K562 (cell line): ENCODE results near the gene ZDHHC24. TPM values are rescaled to one million over a fixed set of nuclear protein-coding genes. Genes with fewer than 3 reads are reported as not detected.

Source experiments
- ATAC-seq: fragments of 200-7000 bp; cut with Tn5 transposase; 3 replicates; pipeline ENCODE4 v1.9.1; 2020; ENCODE audit warnings: moderate library complexity
- BruUV-seq: library from RNA; stranded (reverse); fragments of 400-500 nt; replicated peaks from 2 replicates; lab custom pipeline; 2021; lab: Mats Ljungman, UMichigan
- CTCF ChIA-PET: fragments of 300-600 bp; formaldehyde crosslinking; extraction: SDS; loops from one replicate; lab custom pipeline; 2021; ENCODE audit warnings: low intra/inter-chr PET ratio; lab: Yijun Ruan, JAX
- POLR2A ChIA-PET: fragments of 300-600, 350-650 bp; sonication (Branson Sonifier 250); formaldehyde crosslinking; extraction: SDS; loops from one replicate; lab custom pipeline; 2021; ENCODE audit warnings: antibody characterized with exemption, inconsistent platforms; lab: Yijun Ruan, JAX
- DNase-seq, 4 experiments: peaks; one replicate each; pipeline versions ENCODE4 v3.0.0 to v3.0.0-alpha.2; 2011 to 2018; ENCODE audit warnings: low spot score in 3 of 4, mixed read lengths in 3 of 4; ENCODE audit errors: extremely low read depth in 1 of 4
- FAIRE-seq: peaks from 2 replicates; lab custom pipeline; 2011; peaks lifted over from hg19 to GRCh38; lab: Jason Lieb, UNC
- H2AFZ ChIP-seq: 2 replicates; pipeline ENCODE4 v1.6.0; 2011; ENCODE audit warnings: low read depth, low read length, control low read depth, inconsistent platforms
- H3K27ac ChIP-seq: fragments of 200-600 bp; 3 replicates; pipeline ENCODE4 v1.8.0; 2011; ENCODE audit warnings: low read depth, mild to moderate bottlenecking, control low read depth, inconsistent platforms, low read length, moderate library complexity, mixed read lengths; ENCODE audit errors: extremely low read depth
- H3K27me3 ChIP-seq, 2 experiments: fragments of 300-600 bp in 1 of 2; 2 replicates in 1 of 2; 3 replicates in 1 of 2; pipeline versions ENCODE4 v1.6.0 to v1.8.0; 2011; ENCODE audit warnings: inconsistent platforms in 2 of 2, low read length in 2 of 2, mild to moderate bottlenecking in 1 of 2, mixed read lengths in 1 of 2, moderate library complexity in 1 of 2; ENCODE audit not compliant: control insufficient read depth in 2 of 2, insufficient read depth in 2 of 2
- H3K36me3 ChIP-seq: fragments of 300-600 bp; 3 replicates; pipeline ENCODE4 v1.8.0; 2011; ENCODE audit warnings: mild to moderate bottlenecking, low read length, inconsistent platforms; ENCODE audit not compliant: control insufficient read depth, insufficient read depth
- H3K4me1 ChIP-seq, 2 experiments: fragments of 200-600 bp in 1 of 2; replicated peaks in 1 of 2; 2 replicates in 1 of 2; 3 replicates in 1 of 2; pipeline versions ENCODE4 v1.5.1 to v1.8.0; 2011; ENCODE audit warnings: inconsistent platforms in 2 of 2, low read length in 2 of 2, mild to moderate bottlenecking in 1 of 2, mixed read lengths in 1 of 2, moderate library complexity in 1 of 2; ENCODE audit not compliant: control insufficient read depth in 2 of 2, insufficient read depth in 2 of 2
- H3K4me2 ChIP-seq: 2 replicates; pipeline ENCODE4 v1.6.1; 2011; ENCODE audit warnings: low read length, control low read depth, inconsistent platforms, mixed read lengths; ENCODE audit not compliant: insufficient read depth
- H3K4me3 ChIP-seq: fragments of 200-600 bp; sonication (generic), shearing (Covaris generic); 2 replicates; pipeline ENCODE4 v1.5.1; 2016; ENCODE audit warnings: control low read depth, inconsistent platforms
- H3K79me2 ChIP-seq: fragments of 200-600 bp; 3 replicates; pipeline ENCODE4 v1.8.0; 2011; ENCODE audit warnings: low read length, inconsistent platforms; ENCODE audit not compliant: control insufficient read depth, insufficient read depth
- H3K9ac ChIP-seq, 2 experiments: 2 replicates each; pipeline versions ENCODE4 v1.6.0 to v1.6.1; 2011; ENCODE audit warnings: low read depth in 2 of 2, low read length in 2 of 2, control low read depth in 1 of 2, inconsistent platforms in 1 of 2, mild to moderate bottlenecking in 1 of 2, mixed read lengths in 1 of 2; ENCODE audit not compliant: insufficient read depth in 1 of 2
- H3K9me1 ChIP-seq: one replicate; pipeline ENCODE4 v1.6.0; 2011; ENCODE audit warnings: inconsistent platforms, mild to moderate bottlenecking, low read length, moderate library complexity; ENCODE audit not compliant: control insufficient read depth, insufficient read depth
- H3K9me3 ChIP-seq: replicated peaks from 2 replicates; pipeline ENCODE4 v1.5.1; 2011; ENCODE audit warnings: low read depth, low read length, inconsistent platforms; ENCODE audit not compliant: control insufficient read depth, insufficient read depth
- H4K20me1 ChIP-seq: replicated peaks from 2 replicates; pipeline ENCODE4 v1.6.1; 2011; ENCODE audit warnings: low read length, inconsistent platforms, mixed read lengths; ENCODE audit not compliant: control insufficient read depth, insufficient read depth
- NFYB ChIP-seq: IDR thresholded peaks from 2 replicates; pipeline ENCODE4 v1.6.1; 2011; ENCODE audit warnings: mild to moderate bottlenecking, moderate library complexity; ENCODE audit not compliant: insufficient read length; ENCODE audit errors: extremely low read depth
- POLR2G ChIP-seq: fragments of 200-400 bp; formaldehyde crosslinking; IDR thresholded peaks from 2 replicates; pipeline ENCODE4 v1.6.1; 2017; ENCODE audit warnings: low read depth, mild to moderate bottlenecking, antibody characterized with exemption, low read length, moderate library complexity
- ZNF695 ChIP-seq: fragments of 450-650 bp; formaldehyde crosslinking; IDR thresholded peaks from 2 replicates; pipeline ENCODE4 v1.4.0; 2020; ENCODE audit warnings: mild to moderate bottlenecking, moderate library complexity
- ZNF785 ChIP-seq: fragments of 250-450 bp; sonication (Bioruptor Pico); IDR thresholded peaks from 2 replicates; pipeline ENCODE4 v1.4.0; 2020; ENCODE audit warnings: mild to moderate bottlenecking
- WGBS: fragments of 100-300 bp; shearing (Covaris generic); methylation state at CpG from one replicate; pipeline ENCODE4 v1.1.6; 2016; ENCODE audit warnings: low coverage, mixed read lengths; ENCODE audit not compliant: insufficient coverage; ENCODE audit errors: missing lambda C conversion rate; 5-methylcytosine and 5-hydroxymethylcytosine counted together
- in situ Hi-C: fragments of 300-500 bp; cut with MboI; formaldehyde crosslinking; loops from 4 replicates; pipeline ENCODE4 v1.15.0; 2018; ENCODE audit warnings: inconsistent platforms, mixed read lengths
- intact Hi-C: fragments of 100-400 bp; cut with micrococcal nuclease; formaldehyde crosslinking; loops from 2 replicates; pipeline ENCODE4 v1.14.2; 2022
- polyA plus RNA-seq, 8 experiments: library from polyadenylated mRNA; depleted of rRNA in 4 of 8; stranded (reverse) in 5 of 8; unstranded in 3 of 8; fragments of >200 nt; fragmentation: Nextera tagmentation in 2 of 8; fragmentation: Illumina TruSeq in 1 of 8; extraction: Ambion mirVana in 2 of 8; extraction: Trizol in 1 of 8; gene quantifications; 2 replicates each; pipeline versions ENCODE4 v1.2.1 to v1.2.3, GENCODE V29; 2011 to 2014; ENCODE audit warnings: inconsistent platforms in 1 of 8, missing spikeins in 1 of 8
- total RNA-seq, 7 experiments: library from RNA; depleted of rRNA in 6 of 7; stranded (reverse); fragments of >200 nt in 6 of 7; fragmentation: Illumina TruSeq in 2 of 7; extraction: Trizol in 2 of 7; gene quantifications; 2 replicates each; pipeline versions ENCODE4 v1.2.1 to v1.2.3, GENCODE V29; 2011 to 2021; ENCODE audit warnings: low replicate concordance in 1 of 7
- TF ChIP-seq, protein P1 (sequence below): sonication (generic); formaldehyde crosslinking; IDR thresholded peaks from 2 replicates; pipeline ENCODE4 v1.8.0; 2022; ENCODE audit warnings: mild to moderate bottlenecking, missing genetic modification reagents
- TF ChIP-seq, protein P2 (sequence below), 2 experiments: fragments of 450-650 bp; formaldehyde crosslinking in 1 of 2; IDR thresholded peaks; 2 replicates each; pipeline versions ENCODE4 v1.4.0 to v1.6.1; 2014 to 2020; ENCODE audit warnings: mild to moderate bottlenecking in 2 of 2, borderline replicate concordance in 1 of 2, low read depth in 1 of 2

ZDHHC24 gene
- total and polyA plus RNA-seq, 9 of the 15 experiments (the other 6 are each of a cell fraction or from before 2014, with no cell fraction given), result 0.45 to 11.2 (median 2.7) TPM

DNA sequence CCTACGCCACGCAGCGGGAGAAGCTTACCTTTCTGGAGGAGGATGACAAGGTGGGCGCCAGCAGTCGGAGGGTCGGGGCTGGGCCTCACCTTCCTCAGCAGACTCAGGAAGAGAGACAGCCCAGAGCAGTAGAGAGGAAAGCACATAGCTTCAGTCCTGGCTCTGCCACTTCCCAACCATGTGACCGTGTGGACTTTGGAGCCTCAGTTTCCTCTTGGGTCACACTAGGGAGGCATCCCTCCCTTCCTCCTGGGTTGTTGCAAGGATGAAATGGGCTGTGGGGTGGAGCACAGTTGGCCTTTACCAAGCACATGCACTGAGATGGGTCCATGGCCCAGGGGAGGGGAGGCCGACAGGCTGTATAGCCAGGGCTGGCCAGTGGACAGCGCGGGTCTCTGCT lies 52.7 kb downstream of the ZDHHC24 start:
- Histone ChIP-seq H3K27ac (no peak overlapping the region), H3K9me1 (no peaks in the 10 kb centered on the region), H3K4me1 (peaks cover 0 to 30% of the 10 kb centered on the region in 2 experiments; a peak in 3 of 5 replicates), H4K20me1 (0 out of 2 replicates have a peak, but pooled peaks cover 2% of the 10 kb centered on the region), H3K36me3 (peaks cover 55% of the 10 kb centered on the region; the same call in 2 of the 3 replicates), H2AFZ (no peak overlapping the region), H3K4me2 (no peak overlapping the region), H3K4me3 (no peak overlapping the region), H3K79me2 (no peaks in the 10 kb centered on the region), H3K9me3 (no peaks in the 10 kb centered on the region), H3K27me3 (no peaks in the 10 kb centered on the region), H3K9ac (peak overlapping the region in 1 of 2 experiments; percentile 79; a peak in 2 of 4 replicates)
- in situ Hi-C loops (no loop called here), intact Hi-C loops (no loop called here)
- BruUV-seq, result no TSS peak
- no peak for FAIRE-seq
- ChIA-PET CTCF (no interaction called here), POLR2A (interaction anchor here (0.5 to 1.1 kb wide), 4 partner anchors 8 to 152 kb away, joined by 3 read pairs; no protein-coding TSS in a partner anchor)
- DNase-seq, result no peak
- TF ChIP-seq NFYB, result no peak
- TF ChIP-seq, protein P1, sequence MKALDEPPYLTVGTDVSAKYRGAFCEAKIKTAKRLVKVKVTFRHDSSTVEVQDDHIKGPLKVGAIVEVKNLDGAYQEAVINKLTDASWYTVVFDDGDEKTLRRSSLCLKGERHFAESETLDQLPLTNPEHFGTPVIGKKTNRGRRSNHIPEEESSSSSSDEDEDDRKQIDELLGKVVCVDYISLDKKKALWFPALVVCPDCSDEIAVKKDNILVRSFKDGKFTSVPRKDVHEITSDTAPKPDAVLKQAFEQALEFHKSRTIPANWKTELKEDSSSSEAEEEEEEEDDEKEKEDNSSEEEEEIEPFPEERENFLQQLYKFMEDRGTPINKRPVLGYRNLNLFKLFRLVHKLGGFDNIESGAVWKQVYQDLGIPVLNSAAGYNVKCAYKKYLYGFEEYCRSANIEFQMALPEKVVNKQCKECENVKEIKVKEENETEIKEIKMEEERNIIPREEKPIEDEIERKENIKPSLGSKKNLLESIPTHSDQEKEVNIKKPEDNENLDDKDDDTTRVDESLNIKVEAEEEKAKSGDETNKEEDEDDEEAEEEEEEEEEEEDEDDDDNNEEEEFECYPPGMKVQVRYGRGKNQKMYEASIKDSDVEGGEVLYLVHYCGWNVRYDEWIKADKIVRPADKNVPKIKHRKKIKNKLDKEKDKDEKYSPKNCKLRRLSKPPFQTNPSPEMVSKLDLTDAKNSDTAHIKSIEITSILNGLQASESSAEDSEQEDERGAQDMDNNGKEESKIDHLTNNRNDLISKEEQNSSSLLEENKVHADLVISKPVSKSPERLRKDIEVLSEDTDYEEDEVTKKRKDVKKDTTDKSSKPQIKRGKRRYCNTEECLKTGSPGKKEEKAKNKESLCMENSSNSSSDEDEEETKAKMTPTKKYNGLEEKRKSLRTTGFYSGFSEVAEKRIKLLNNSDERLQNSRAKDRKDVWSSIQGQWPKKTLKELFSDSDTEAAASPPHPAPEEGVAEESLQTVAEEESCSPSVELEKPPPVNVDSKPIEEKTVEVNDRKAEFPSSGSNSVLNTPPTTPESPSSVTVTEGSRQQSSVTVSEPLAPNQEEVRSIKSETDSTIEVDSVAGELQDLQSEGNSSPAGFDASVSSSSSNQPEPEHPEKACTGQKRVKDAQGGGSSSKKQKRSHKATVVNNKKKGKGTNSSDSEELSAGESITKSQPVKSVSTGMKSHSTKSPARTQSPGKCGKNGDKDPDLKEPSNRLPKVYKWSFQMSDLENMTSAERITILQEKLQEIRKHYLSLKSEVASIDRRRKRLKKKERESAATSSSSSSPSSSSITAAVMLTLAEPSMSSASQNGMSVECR, result no peak
- TF ChIP-seq ZNF695, result no peak
- TF ChIP-seq ZNF785 (CRISPR knock-in tag), result no peak
- TF ChIP-seq POLR2G, result no peak
- TF ChIP-seq, protein P2, sequence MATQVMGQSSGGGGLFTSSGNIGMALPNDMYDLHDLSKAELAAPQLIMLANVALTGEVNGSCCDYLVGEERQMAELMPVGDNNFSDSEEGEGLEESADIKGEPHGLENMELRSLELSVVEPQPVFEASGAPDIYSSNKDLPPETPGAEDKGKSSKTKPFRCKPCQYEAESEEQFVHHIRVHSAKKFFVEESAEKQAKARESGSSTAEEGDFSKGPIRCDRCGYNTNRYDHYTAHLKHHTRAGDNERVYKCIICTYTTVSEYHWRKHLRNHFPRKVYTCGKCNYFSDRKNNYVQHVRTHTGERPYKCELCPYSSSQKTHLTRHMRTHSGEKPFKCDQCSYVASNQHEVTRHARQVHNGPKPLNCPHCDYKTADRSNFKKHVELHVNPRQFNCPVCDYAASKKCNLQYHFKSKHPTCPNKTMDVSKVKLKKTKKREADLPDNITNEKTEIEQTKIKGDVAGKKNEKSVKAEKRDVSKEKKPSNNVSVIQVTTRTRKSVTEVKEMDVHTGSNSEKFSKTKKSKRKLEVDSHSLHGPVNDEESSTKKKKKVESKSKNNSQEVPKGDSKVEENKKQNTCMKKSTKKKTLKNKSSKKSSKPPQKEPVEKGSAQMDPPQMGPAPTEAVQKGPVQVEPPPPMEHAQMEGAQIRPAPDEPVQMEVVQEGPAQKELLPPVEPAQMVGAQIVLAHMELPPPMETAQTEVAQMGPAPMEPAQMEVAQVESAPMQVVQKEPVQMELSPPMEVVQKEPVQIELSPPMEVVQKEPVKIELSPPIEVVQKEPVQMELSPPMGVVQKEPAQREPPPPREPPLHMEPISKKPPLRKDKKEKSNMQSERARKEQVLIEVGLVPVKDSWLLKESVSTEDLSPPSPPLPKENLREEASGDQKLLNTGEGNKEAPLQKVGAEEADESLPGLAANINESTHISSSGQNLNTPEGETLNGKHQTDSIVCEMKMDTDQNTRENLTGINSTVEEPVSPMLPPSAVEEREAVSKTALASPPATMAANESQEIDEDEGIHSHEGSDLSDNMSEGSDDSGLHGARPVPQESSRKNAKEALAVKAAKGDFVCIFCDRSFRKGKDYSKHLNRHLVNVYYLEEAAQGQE (IDR thresholded peaks at IDR 0.05; ENCODE audit: borderline replicate concordance), result no peak
- TF ChIP-seq, protein P2 (CRISPR knock-in tag; IDR thresholded peaks at IDR 0.05; ENCODE audit: low read depth), result no peak
- 84% methylated on average over 7 of the region's 10 CpGs for WGBS
- no peak for ATAC-seq
